HG02870 (cell line): Measurements from ENCODE around the gene SLC12A6.
A peak's percentile ranks its signal among the peaks of the same experiment; 100 is the strongest.
"Not testable (repeated sequence)": the region's sequence is repeated elsewhere in the genome, so short reads cannot be mapped to it uniquely, and the experiment has no call there.

Experiments used
- ATAC-seq: cut with Tn5 transposase; IDR thresholded peaks from one replicate; pipeline ENCODE4 v1.9.1; 2021; ENCODE audit warnings: mild to moderate bottlenecking, moderate library complexity; ENCODE audit not compliant: unreplicated experiment

The SLC12A6 gene

GRCh38 chr15:34337557-34338306 lies at the start of gene SLC12A6:
SLC12A6 (minus strand) TSS chr15:34337781; CDS start chr15:34336680, 1,101 bp downstream.
- ATAC-seq = peak; percentile 64

GRCh38 chr15:34381829-34382521 lies 44.4 kb upstream of the SLC12A6 start:
- ATAC-seq = not testable (repeated sequence)

- not testable (repeated sequence) for ATAC-seq
These were observed 42.9 kb upstream of the SLC12A6 start for GRCh38 chr15:34380491-34380890.

- no peak for ATAC-seq
These were observed 39.3 kb upstream of the SLC12A6 start for GRCh38 chr15:34376856-34377255.

GRCh38 chr15:34375541-34375940 lies 38.0 kb upstream of the SLC12A6 start:
- not testable (repeated sequence) for ATAC-seq

- ATAC-seq = no peak
These were observed 37.2 kb upstream of the SLC12A6 start for GRCh38 chr15:34374816-34375215.

- no peak for ATAC-seq
These were observed 36.4 kb upstream of the SLC12A6 start for GRCh38 chr15:34373951-34374350.

- no peak for ATAC-seq
These were observed 33.1 kb upstream of the SLC12A6 start for GRCh38 chr15:34370643-34371042.

GRCh38 chr15:34370129-34370528 lies 32.5 kb upstream of the SLC12A6 start:
- no peak for ATAC-seq

- ATAC-seq = peak; percentile 60
These were observed 29.8 kb upstream of the SLC12A6 start, which contains the start of gene LPCAT4 for GRCh38 chr15:34367101-34368081. LPCAT4 (minus strand) TSS chr15:34367196; CDS start chr15:34367100, 96 bp downstream.

GRCh38 chr15:34366271-34367065 lies 28.9 kb upstream of the SLC12A6 start:
- no peak for ATAC-seq

GRCh38 chr15:34365836-34366235 lies 28.3 kb upstream of the SLC12A6 start:
- no peak for ATAC-seq

- ATAC-seq = no peak
These were observed 27.7 kb upstream of the SLC12A6 start for GRCh38 chr15:34365091-34365825.

- no peak for ATAC-seq
These were observed 26.5 kb upstream of the SLC12A6 start for GRCh38 chr15:34364041-34364440.

- no peak for ATAC-seq
These were observed 24.6 kb upstream of the SLC12A6 start for GRCh38 chr15:34362047-34362773.

GRCh38 chr15:34361278-34361677 lies 23.7 kb upstream of the SLC12A6 start:
- no peak for ATAC-seq

GRCh38 chr15:34360298-34360697 lies 22.7 kb upstream of the SLC12A6 start:
- ATAC-seq = no peak

GRCh38 chr15:34359416-34359815 lies 21.8 kb upstream of the SLC12A6 start:
- ATAC-seq = no peak

GRCh38 chr15:34358948-34359347 lies 21.4 kb upstream of the SLC12A6 start:
- ATAC-seq = no peak
